ENCODE data around the gene CSF2. TPM values are rescaled to one million over a fixed set of nuclear protein-coding genes. Genes with fewer than 3 reads are reported as not detected.

CSF2 gene
- total RNA-seq, 4 donors from 2014 or later: not detected

DNA sequence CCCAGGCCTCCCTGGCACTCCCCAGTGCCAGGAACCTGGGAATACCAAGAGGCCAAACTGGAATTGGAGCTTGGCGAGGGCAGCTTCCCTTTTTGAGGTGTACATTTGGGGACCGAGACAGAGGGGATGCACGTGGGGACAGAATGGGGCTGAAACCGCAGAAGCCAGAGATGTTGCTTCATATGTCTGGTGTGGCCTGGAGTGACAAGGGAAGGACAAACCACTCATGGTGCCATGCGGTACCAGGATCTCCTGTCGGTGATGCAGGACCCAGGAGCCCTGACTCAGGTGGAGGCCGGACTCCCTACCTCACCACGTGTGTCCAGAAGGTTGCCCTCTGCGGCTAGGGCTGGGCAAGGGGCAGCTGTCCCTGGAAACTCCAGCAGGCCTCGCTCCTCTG is 4.0 kb upstream of the CSF2 start:
- WGBS: 99% methylated on average over 6 of the region's 10 CpGs
- H3K27ac ChIP-seq: no peak overlapping the region
- TF ChIP-seq CTCF (IDR thresholded peaks at IDR 0.05): no peak
- TF ChIP-seq POLR2A (IDR thresholded peaks at IDR 0.05): no peak
- no peak for TF ChIP-seq EP300 (IDR thresholded peaks at IDR 0.05)
- no peak for DNase-seq (ENCODE audit: low spot score in 2 of 2)
- peaks cover 3% of the 10 kb centered on the region for H3K4me1 ChIP-seq
- no peaks in the 10 kb centered on the region for H3K27me3 ChIP-seq
- H3K9me3 ChIP-seq: no peaks in the 10 kb centered on the region
- no peaks in the 10 kb centered on the region for H3K36me3 ChIP-seq
- no peak overlapping the region for H3K4me3 ChIP-seq

GRCh38 chr5:132069994-132070393 is 3.6 kb upstream of the CSF2 start:
- Histone ChIP-seq H3K27me3 (no peaks in the 10 kb centered on the region), H3K4me3 (no peak overlapping the region), H3K27ac (no peak overlapping the region), H3K9me3 (no peaks in the 10 kb centered on the region), H3K36me3 (no peaks in the 10 kb centered on the region), H3K4me1 (peaks cover 3% of the 10 kb centered on the region)
- 80% methylated on average over 1 of the region's 3 CpGs for WGBS
- no peak for DNase-seq (ENCODE audit: low spot score in 2 of 2)
- TF ChIP-seq CTCF (IDR thresholded peaks at IDR 0.05): no peak
- TF ChIP-seq POLR2A (IDR thresholded peaks at IDR 0.05): no peak

- no peaks in the 10 kb centered on the region for H3K27me3 ChIP-seq
- no peak overlapping the region for H3K4me3 ChIP-seq
- TF ChIP-seq POLR2AphosphoS5 (IDR thresholded peaks at IDR 0.05) (no peak), POLR2A (IDR thresholded peaks at IDR 0.05) (no peak), EP300 (IDR thresholded peaks at IDR 0.05) (no peak), CTCF (IDR thresholded peaks at IDR 0.05) (no peak)
- H3K9me3 ChIP-seq: no peaks in the 10 kb centered on the region
- peaks cover 3% of the 10 kb centered on the region for H3K4me1 ChIP-seq
- H3K36me3 ChIP-seq: no peaks in the 10 kb centered on the region
- 70% methylated on average over 9 of the region's 13 CpGs for WGBS
- H3K27ac ChIP-seq: no peak overlapping the region
- DNase-seq (ENCODE audit: low spot score in 2 of 2): no peak
Observed at GRCh38 chr5:132070460-132071337, 2.9 kb upstream of the CSF2 start.

DNA sequence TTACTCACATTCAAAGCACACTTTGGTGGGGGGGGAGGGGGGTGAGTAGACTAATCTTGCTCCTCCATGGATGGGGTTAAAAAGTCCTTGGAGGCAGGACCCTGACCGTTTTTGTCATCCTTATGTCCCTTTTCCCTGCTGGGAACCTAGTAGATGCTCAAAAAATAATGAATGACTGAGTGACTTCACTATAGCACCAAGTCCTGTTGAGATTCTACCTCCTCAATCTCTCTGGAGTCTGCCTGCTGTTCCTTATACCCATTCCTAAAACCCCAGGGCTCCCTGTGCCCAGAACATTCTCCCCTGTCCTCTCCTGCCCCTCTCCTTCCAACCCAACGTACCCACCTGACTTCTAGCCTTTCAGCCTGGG is 2.3 kb upstream of the CSF2 start:
- Histone ChIP-seq H3K36me3 (no peaks in the 10 kb centered on the region), H3K27ac (no peak overlapping the region), H3K4me1 (peaks cover 3% of the 10 kb centered on the region), H3K4me3 (no peak overlapping the region), H3K9me3 (no peaks in the 10 kb centered on the region), H3K27me3 (no peaks in the 10 kb centered on the region)
- no peak for DNase-seq (ENCODE audit: low spot score in 2 of 2)
- no peak for TF ChIP-seq POLR2A (IDR thresholded peaks at IDR 0.05)
- TF ChIP-seq POLR2AphosphoS5 (IDR thresholded peaks at IDR 0.05): no peak
- TF ChIP-seq CTCF (IDR thresholded peaks at IDR 0.05): no peak
- TF ChIP-seq EP300 (IDR thresholded peaks at IDR 0.05): no peak
- 76% methylated on average over 2 of the region's 2 CpGs for WGBS

DNA sequence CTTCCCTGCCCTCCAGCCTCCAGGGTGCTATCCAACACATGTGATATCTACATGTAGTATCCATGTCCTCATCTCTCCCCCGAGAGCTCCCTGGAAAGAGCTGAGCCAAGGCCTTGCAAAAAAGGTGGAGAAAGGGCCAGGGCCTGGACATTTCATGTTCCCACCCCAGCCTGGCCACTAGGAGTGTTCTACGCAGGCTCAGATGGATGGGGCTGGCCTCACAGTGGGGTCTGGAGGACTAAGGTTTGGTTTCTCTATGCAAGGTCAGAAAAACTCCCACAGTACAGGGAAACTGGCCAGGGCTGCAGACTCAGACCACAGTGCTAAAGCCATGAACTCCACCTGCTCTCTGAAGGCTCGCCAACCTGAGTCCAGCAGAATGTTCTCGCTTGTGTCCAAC is 1.5 kb upstream of the CSF2 start:
- no peaks in the 10 kb centered on the region for H3K9me3 ChIP-seq
- TF ChIP-seq EP300 (IDR thresholded peaks at IDR 0.05) (no peak), POLR2AphosphoS5 (IDR thresholded peaks at IDR 0.05) (no peak), POLR2A (IDR thresholded peaks at IDR 0.05) (no peak), CTCF (IDR thresholded peaks at IDR 0.05) (no peak)
- peaks cover 3% of the 10 kb centered on the region for H3K4me1 ChIP-seq
- no peak for DNase-seq (ENCODE audit: low spot score in 2 of 2)
- 86% methylated on average over 4 of the region's 4 CpGs for WGBS
- H3K27me3 ChIP-seq: no peaks in the 10 kb centered on the region
- H3K27ac ChIP-seq: no peak overlapping the region
- H3K36me3 ChIP-seq: no peaks in the 10 kb centered on the region
- H3K4me3 ChIP-seq: no peak overlapping the region
